ENCODE measurements around the gene GOLGA7B. TPM values are rescaled to one million over a fixed set of nuclear protein-coding genes. Genes with fewer than 3 reads are reported as not detected.
"Not testable (repeated sequence)": the region's sequence is repeated elsewhere in the genome, so short reads cannot be mapped to it uniquely, and the experiment has no call there.

Gene GOLGA7B
- total and polyA plus RNA-seq, 9 of the 15 experiments (the other 6 are each of a cell fraction or from before 2014, with no cell fraction given) = 0.03 to 0.07 (median 0.04) TPM; not detected in 3

- BruUV-seq (replicated peaks); H3K9ac ChIP-seq (ENCODE audit: insufficient read depth in 1 of 2, low read depth in 2 of 2, low read length in 2 of 2); H4K20me1 ChIP-seq (replicated peaks; ENCODE audit: control insufficient read depth, insufficient read depth, low read length); H3K9me1 ChIP-seq (ENCODE audit: control insufficient read depth, insufficient read depth, low read length); ATAC-seq; in situ Hi-C loops (cut with MboI); H2AFZ ChIP-seq (ENCODE audit: low read depth, low read length); H3K4me2 ChIP-seq (ENCODE audit: insufficient read depth, low read length); H3K4me3 ChIP-seq; H3K27ac ChIP-seq (ENCODE audit: extremely low read depth, low read depth, low read length); H3K9me3 ChIP-seq (replicated peaks; ENCODE audit: control insufficient read depth, insufficient read depth, low read depth, low read length); H3K36me3 ChIP-seq (ENCODE audit: control insufficient read depth, insufficient read depth, low read length); H3K79me2 ChIP-seq (ENCODE audit: control insufficient read depth, insufficient read depth, low read length); H3K27me3 ChIP-seq (ENCODE audit: control insufficient read depth in 2 of 2, insufficient read depth in 2 of 2, low read length in 2 of 2); FAIRE-seq; POLR2A ChIA-PET; CTCF ChIA-PET (ENCODE audit: low intra/inter-chr PET ratio); DNase-seq (ENCODE audit: extremely low read depth in 1 of 4, low spot score in 3 of 4); intact Hi-C loops (cut with micrococcal nuclease): not testable (repeated sequence)
- peak; percentile 27 for TF ChIP-seq ZNF146 (CRISPR knock-in tag; IDR thresholded peaks at IDR 0.05; ENCODE audit: unreplicated experiment)
- 11% methylated on average over 1 of the region's 2 CpGs for WGBS (ENCODE audit: insufficient coverage, low coverage, missing lambda C conversion rate)
- peaks cover 7 to 22% of the 10 kb centered on the region in 2 experiments for H3K4me1 ChIP-seq (replicated peaks in 1 of 2; ENCODE audit: control insufficient read depth in 2 of 2, insufficient read depth in 2 of 2, low read length in 2 of 2)
Measured at GRCh38 chr10:97843972-97844371, 5.7 kb upstream of the GOLGA7B start.

GRCh38 chr10:97844678-97845077 is 5.0 kb upstream of the GOLGA7B start:
- Histone ChIP-seq H3K27me3 (ENCODE audit: control insufficient read depth in 2 of 2, insufficient read depth in 2 of 2, low read length in 2 of 2) (no peaks in the 10 kb centered on the region; a peak in 1 of 5 replicates), H2AFZ (ENCODE audit: low read depth, low read length) (no peak overlapping the region), H3K79me2 (ENCODE audit: control insufficient read depth, insufficient read depth, low read length) (no peaks in the 10 kb centered on the region), H3K4me2 (ENCODE audit: insufficient read depth, low read length) (no peak overlapping the region), H3K4me3 (no peak overlapping the region), H3K4me1 (replicated peaks in 1 of 2; ENCODE audit: control insufficient read depth in 2 of 2, insufficient read depth in 2 of 2, low read length in 2 of 2) (peaks cover 11 to 18% of the 10 kb centered on the region in 2 experiments), H3K9ac (ENCODE audit: insufficient read depth in 1 of 2, low read depth in 2 of 2, low read length in 2 of 2) (no peak overlapping the region), H3K9me3 (replicated peaks; ENCODE audit: control insufficient read depth, insufficient read depth, low read depth, low read length) (no peaks in the 10 kb centered on the region), H4K20me1 (replicated peaks; ENCODE audit: control insufficient read depth, insufficient read depth, low read length) (no peaks in the 10 kb centered on the region), H3K9me1 (ENCODE audit: control insufficient read depth, insufficient read depth, low read length) (no peaks in the 10 kb centered on the region), H3K36me3 (ENCODE audit: control insufficient read depth, insufficient read depth, low read length) (no peaks in the 10 kb centered on the region), H3K27ac (ENCODE audit: extremely low read depth, low read depth, low read length) (no peak overlapping the region)
- intact Hi-C loops (cut with micrococcal nuclease) = loop anchor here (5.0 kb wide), 1 partner anchor 52 kb away; no protein-coding TSS in a partner anchor
- no TSS peak for BruUV-seq (replicated peaks)
- 46% methylated on average over 3 of the region's 3 CpGs for WGBS (ENCODE audit: insufficient coverage, low coverage, missing lambda C conversion rate)
- no peak for FAIRE-seq
- ChIA-PET CTCF (ENCODE audit: low intra/inter-chr PET ratio) (no interaction called here), POLR2A (no interaction called here)
- no peak for ATAC-seq
- TF ChIP-seq POLR2AphosphoS2 (IDR thresholded peaks at IDR 0.05; ENCODE audit: low read length) = no peak
- TF ChIP-seq ZNF24 (IDR thresholded peaks at IDR 0.05) = no peak
- TF ChIP-seq MITF (IDR thresholded peaks at IDR 0.05) = no peak
- TF ChIP-seq REST (IDR thresholded peaks at IDR 0.05; ENCODE audit: borderline replicate concordance) = peak; percentile 58
- TF ChIP-seq REST (CRISPR knock-in tag; IDR thresholded peaks at IDR 0.05; ENCODE audit: low read depth) = no peak
- TF ChIP-seq MIER1 (IDR thresholded peaks at IDR 0.05; ENCODE audit: low read depth) = 0 out of 2 replicates have a peak, but pooled peaks have one; percentile 34
- in situ Hi-C loops (cut with MboI) = no loop called here
- DNase-seq (ENCODE audit: extremely low read depth in 1 of 4, low spot score in 3 of 4) = no peak

All from K562 (cell line).